Ishikawa (cell line): ENCODE data around the gene CACNA1C.

Experiments used
- CEBPB ChIP-seq: IDR thresholded peaks from 2 replicates; pipeline ENCODE4 v1.6.1; 2012
- CREB1 ChIP-seq: IDR thresholded peaks from 2 replicates; pipeline ENCODE4 v1.6.1; 2012; ENCODE audit warnings: low read depth
- EGR1 ChIP-seq: IDR thresholded peaks from 2 replicates; pipeline ENCODE4 v1.6.1; 2012
- EP300 ChIP-seq: IDR thresholded peaks from 2 replicates; pipeline ENCODE4 v1.6.1; 2012; ENCODE audit warnings: borderline replicate concordance
- FOXM1 ChIP-seq: IDR thresholded peaks from 2 replicates; pipeline ENCODE4 v1.6.1; 2012; ENCODE audit warnings: low read depth, borderline replicate concordance
- MAX ChIP-seq: IDR thresholded peaks from 2 replicates; pipeline ENCODE4 v1.6.1; 2012
- RAD21 ChIP-seq: IDR thresholded peaks from 2 replicates; pipeline ENCODE4 v1.6.1; 2012; ENCODE audit warnings: low read depth
- TAF1 ChIP-seq: IDR thresholded peaks from 2 replicates; pipeline ENCODE4 v1.6.1; 2012; ENCODE audit warnings: low read depth, mild to moderate bottlenecking
- TCF12 ChIP-seq: IDR thresholded peaks from 2 replicates; pipeline ENCODE4 v1.6.1; 2012; ENCODE audit warnings: low read depth
- TEAD4 ChIP-seq: IDR thresholded peaks from 2 replicates; pipeline ENCODE4 v1.6.1; 2012
- USF1 ChIP-seq: IDR thresholded peaks from 2 replicates; pipeline ENCODE4 v1.6.1; 2012
- YY1 ChIP-seq: IDR thresholded peaks from 2 replicates; pipeline ENCODE4 v1.6.1; 2012; ENCODE audit warnings: low read depth
- ZBTB7A ChIP-seq: IDR thresholded peaks from 2 replicates; pipeline ENCODE4 v1.6.1; 2012; ENCODE audit warnings: low read depth

GRCh38 chr12:2456813-2457186 lies 404.0 kb downstream of the CACNA1C start:
- TF ChIP-seq USF1 (no peak), TAF1 (no peak), FOXM1 (no peak), CEBPB (no peak), YY1 (no peak), ZBTB7A (no peak), EGR1 (no peak), RAD21 (no peak), MAX (no peak), CREB1 (no peak), TCF12 (no peak), EP300 (no peak), TEAD4 (no peak)
